GM21526 (cell line): ENCODE results near the gene NMT2.
A peak's percentile ranks its signal among the peaks of the same experiment; 100 is the strongest.

Experiments
- ATAC-seq: cut with Tn5 transposase; IDR thresholded peaks from one replicate; pipeline ENCODE4 v1.9.1; 2021; ENCODE audit warnings: moderate library complexity; ENCODE audit not compliant: unreplicated experiment, low FRiP score

The NMT2 gene

GRCh38 chr10:15103513-15103912 lies 65.0 kb downstream of the NMT2 start:
- ATAC-seq = no peak

DNA sequence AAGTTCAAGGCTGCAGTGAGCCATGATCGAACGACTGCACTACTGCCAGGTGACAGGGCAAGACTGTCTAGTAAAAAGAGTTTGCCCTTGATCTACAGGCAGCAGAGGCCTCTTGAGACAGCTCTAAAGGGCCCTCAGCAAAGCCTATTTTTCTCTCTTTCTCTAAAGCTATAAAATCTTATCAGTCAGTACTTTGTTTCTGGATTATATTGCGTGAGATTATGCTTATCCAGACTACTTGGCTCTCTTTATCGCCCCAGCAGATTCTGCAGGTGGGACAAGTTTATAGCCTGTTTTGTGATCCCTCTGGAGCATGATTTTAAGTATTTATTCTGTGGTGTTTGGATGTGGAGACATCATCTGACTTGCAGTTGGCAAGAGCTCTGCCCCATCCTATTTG lies 68.6 kb downstream of the NMT2 start:
- ATAC-seq = no peak

DNA sequence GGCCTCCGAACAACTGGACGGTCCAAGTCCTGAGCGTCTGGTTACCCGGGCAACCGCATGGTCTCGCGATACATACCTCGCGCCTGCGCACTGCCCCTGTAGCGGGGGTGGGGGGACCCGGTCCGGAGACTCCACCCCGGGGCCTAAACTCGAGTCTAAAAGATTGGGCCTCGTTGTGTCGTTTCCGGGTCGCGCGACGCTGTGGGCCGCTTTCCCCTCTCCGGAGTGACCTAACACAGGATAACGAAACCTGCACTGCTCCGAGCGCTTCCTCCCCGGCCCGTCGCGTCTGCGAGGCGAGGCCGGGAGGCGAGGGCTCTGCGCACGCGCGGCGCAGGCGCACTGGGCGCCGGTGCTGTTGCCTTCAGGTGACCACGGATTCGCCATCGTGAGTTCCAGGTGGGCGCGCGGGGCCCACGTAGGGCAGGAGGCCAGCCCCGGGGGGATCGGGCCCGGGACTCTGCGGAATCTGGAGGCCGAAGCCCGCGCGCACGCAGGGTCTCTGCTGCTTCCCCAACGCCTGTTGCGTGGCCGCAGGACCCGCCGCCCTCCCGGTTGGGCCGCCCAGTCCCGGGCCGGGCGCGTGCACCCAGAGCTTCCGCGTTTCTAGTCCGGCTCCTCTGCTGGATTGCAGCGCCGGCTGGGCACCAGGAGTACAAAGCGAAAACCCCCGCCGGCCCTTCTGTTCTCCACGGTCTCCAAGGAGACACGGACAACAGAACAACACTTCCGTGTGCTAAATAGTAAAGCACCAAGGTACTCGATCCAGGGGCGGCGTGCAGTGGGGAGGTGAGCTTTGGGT lies 71.3 kb downstream of the NMT2 start, which contains the start of gene RPP38:
RPP38 (plus strand) TSS at position 345 of the 802 bp plus-strand sequence. CDS start 5,960 bp downstream, outside the sequence.
- peak; percentile 87 for ATAC-seq

GRCh38 chr10:15096661-15097010 lies 71.9 kb downstream of the NMT2 start:
- peak; percentile 22 for ATAC-seq

DNA sequence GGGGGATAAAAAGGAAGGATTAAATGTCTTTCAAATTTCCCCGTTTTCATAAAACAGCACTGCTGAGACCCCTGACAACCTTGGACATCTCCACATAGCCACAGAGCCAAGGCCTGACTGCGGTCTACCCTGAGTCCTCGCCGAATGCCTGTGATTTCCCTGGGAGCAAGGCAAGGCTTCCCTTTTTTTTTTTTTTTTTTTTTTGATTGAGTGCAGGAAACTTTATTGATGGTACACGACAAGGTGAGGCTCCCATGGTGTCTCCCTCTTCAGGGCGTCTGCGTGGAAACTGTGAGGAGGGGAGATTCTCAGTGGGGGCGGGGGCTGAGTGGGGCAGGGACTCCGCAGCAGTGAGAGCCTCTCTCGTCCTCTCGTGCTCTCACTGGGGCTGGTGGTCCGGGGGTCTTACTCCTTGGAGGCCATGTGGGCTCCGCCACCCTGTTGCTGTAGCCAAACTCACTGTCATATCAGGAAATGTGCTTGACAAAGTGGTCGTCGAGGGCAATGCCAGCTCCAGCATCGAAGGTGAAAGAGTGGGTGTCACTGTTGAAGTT lies 75.6 kb downstream of the NMT2 start:
- no peak for ATAC-seq

DNA sequence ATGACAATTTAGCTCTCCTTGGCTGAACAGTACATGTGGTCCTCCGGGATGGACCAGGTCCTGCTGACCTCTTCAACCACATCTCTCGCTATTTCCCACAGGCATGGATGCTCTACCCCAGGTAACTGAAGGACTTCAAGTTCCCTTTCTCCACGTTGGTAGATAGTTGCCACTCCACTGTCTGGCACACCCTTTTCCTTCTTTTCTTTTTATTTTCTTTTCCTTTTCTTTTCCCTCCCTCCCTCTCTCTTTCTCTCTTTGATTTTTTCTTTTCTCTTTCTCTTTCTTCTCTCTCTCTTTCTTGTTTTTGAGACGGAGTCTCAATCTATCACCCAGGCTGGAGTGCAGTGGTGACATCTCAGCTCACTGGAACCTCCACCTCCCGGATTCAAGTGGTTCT lies 77.1 kb downstream of the NMT2 start:
- no peak for ATAC-seq

DNA sequence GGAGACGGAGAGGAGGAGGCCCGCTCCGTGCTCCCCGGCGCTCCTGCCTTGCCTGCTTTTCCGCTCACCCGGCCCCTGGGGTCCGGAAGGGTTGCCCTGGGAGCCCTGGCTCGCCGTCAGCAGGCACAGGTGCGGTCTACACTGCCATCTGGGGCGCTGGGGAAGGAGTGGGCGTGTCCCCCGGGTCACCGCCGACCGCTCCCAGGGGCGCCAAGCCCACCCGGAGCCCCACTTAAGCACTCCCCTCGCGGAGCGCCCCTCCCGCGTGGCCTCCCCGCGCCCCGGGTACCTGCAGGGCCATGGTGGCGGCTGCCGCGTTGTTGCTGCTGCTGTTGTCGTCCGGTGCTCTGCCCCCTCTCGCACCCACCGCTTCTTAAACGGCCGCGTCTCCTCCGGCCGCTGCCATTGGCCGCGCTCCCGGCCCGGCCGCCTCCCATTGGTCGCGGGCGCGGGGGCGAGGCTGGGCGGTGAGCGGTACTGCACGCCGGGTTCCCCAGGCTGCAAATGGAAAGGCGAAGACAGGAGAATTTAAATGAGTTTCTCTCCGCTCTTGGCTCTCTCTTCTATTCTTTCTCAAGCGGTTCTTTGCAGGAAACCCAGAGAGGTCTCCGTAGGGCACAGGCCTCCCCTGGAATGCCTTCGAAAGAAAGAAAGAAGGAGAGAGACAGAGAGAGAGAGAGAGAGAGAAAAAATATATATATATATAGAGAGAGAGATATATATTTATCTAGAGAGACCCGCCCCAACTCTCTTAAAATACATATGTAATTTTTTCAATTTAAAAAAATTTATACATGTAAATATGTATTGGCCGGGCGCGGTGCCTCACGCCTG lies 79.8 kb downstream of the NMT2 start, which contains the start of gene ACBD7:
ACBD7 (minus strand) TSS at position 349 of the 834 bp plus-strand sequence; CDS start at position 301, 48 bp downstream.
- peak; percentile 98 for ATAC-seq

DNA sequence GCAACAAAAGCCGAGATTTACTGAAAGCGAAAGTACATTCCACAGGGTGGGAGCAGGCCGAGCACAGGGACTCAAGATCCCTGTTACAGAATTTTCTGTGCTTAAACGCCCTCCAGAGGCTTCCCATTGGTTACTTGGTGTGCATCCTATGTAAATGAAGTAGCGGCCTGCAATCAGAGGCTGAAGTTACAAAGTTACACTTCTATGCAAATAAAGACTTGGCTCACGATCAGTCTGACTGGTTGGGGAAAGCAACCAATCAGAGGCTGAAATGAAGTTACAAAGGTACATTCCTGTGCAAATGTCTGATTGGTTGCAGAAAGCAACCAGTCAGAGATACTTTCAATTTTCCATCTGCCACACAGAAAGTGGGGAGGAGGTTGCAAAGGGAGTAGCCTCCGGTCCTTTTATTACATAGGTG lies 84.0 kb downstream of the NMT2 start:
- no peak for ATAC-seq

GRCh38 chr10:15083674-15084501 lies 84.6 kb downstream of the NMT2 start:
- ATAC-seq = no peak

- no peak for ATAC-seq
Measured at GRCh38 chr10:15075421-15075820, 93.1 kb downstream of the NMT2 start.

GRCh38 chr10:15072358-15072757 lies 96.1 kb downstream of the NMT2 start:
- no peak for ATAC-seq

GRCh38 chr10:15069230-15069629 lies 99.3 kb downstream of the NMT2 start:
- no peak for ATAC-seq

DNA sequence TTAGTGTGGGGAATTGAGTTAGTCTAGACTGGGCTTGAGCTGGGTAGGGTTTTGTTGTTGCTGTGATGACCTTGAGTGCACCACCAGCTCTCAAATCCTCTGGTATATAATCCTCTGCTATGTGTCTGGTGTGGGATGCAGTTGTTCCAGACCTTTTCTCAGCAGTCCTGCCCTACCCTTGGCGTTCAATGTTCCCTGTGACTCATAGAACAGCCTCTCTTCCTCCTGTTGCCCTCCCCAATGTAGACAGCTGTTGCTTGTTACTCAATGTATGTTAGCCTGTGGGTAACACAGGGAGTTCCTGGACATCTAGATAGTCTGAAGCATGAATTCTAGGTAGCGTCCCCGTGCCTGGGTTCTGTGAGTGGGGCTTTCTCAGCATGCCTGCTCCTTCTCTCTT lies 99.7 kb downstream of the NMT2 start:
- ATAC-seq = no peak

DNA sequence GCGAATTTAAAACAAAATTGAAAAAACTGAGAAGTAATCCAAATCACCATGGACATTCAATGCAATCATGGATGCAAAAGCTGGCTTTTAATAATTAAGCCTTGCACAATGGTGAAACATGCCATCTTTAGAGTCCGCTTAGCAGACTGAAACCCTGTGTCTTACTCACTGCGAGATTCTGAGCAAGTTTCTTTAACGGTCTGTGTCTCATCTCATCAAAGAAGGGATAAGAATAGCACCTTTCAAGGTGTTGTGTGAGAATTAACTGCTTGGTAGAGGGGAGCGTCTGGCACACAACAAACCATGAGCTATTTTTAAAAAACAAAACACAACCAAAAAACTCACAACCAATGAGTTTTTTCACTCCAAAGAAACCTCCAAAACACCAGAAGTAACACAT lies 101.3 kb downstream of the NMT2 start:
- ATAC-seq = no peak

DNA sequence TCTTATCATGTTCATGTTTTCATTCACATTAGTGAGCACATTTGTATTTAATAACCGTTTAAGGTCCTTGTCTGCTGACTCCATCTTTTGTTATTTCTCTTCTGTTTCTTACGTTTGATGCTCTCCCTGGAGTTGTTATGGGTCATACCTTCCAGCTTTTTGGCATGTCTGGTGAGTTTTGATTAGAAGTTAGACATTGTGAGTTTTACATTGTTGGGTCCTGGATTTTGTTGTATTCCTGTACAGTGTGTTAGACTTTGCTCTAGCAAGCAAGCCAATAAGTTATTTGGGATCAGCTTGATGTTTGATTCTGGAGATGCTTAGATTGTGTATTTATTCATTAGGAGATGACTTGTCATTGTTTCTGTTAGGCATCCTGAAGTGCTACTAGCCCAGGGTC lies 107.9 kb downstream of the NMT2 start:
- ATAC-seq = no peak

DNA sequence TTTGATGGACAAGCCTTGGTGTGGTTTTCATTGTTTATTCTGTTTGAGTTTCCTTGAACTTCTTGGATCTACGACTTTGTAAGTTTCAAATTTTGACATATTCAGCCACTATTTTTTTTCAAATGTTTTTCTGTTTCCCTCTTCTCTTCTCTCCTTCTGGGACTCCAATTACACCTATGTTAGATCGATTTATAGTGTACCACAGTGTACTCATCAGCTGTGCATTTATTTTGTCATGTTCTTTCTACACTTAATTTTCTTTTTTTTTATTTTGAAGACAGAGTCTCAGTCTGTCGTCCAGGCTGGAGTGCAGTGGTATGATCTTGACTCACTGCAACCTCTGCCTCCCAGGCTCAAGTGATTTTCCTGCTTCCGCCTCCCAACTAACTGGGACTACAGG lies 108.6 kb downstream of the NMT2 start:
- ATAC-seq = no peak

DNA sequence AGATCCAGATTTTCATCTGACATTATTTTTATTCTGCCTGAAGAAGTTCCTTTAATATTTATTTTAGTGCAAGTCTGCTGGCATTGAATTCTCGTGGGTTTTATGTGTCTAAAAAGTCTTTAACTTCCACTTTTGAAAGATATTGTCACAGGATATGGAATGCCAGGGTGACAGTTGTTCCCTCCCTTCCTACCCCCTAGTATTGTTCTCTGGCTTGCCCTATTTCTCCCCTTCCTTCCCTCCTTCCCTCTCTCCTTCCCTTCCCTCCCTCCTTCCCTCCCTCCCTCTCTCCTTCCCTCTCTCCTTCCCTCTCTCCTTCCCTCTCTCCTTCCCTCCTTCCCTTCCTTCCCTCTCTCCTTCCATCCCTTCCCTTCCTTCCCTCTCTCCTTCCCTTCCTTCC lies 109.8 kb downstream of the NMT2 start:
- no peak for ATAC-seq
